Central memory CD4-positive, alpha-beta T cell (primary cell): Measurements from ENCODE around the gene ZNF48.
A peak's percentile ranks its signal among the peaks of the same experiment; 100 is the strongest.

Experiments used
- DNase-seq: peaks from one replicate; pipeline ENCODE4 v3.0.0; 2022

ZNF48 gene

DNA sequence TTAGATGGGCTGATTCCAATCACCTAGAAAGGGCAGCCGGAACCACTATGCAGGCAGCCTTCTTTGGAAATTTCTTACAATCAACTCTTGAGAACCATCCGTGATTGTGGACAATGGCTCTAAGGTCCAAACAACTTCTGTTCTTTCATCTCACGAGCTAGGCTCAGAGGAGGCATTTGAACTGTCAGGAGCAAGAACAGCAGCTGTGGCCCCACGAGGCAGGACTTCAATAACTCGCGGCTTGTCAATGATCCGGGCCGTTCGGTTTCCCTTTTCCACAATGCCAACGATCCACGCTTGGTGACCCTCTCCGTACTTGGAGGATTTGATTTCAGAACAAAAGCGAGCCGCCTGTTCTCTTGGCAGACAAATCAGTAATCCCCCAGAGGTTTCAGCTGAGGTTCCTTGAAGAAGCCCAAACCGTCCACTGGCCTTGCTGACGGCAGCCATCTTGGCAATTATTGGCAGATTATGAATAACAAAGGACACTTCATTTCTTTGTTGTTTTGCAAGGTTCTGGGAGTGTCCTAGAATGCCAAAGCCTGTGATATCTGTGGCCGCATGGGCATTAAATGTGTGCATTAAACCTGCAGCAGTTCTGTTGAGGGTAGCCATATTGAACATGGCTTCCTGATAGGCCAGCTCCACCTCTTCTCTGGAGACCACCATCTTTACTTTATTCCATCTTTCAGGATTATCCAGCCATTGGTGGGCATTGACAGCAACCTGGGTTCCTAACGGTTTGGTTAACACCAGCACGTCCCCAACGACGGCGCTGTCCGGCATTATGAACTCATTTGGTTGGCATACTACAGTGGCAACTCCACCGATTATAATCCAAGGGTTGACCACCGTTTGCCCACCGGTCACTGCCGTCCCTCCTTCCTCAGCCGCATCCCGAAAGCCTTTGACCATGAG is 49.3 kb downstream of the ZNF48 start:
- no peak for DNase-seq

DNA sequence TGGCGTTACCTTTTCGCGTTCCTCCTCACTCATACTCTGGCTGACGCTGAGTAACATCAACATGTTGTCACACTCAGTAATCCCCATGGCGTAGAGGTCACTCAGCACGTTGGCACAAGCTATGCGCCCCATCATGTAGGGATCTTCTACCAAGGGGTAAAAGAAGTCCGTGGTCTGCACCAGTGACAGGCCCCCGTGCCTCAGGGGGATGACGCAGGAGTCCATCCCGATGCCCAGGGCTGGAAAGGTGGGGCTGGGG is 49.9 kb downstream of the ZNF48 start:
- no peak for DNase-seq

DNA sequence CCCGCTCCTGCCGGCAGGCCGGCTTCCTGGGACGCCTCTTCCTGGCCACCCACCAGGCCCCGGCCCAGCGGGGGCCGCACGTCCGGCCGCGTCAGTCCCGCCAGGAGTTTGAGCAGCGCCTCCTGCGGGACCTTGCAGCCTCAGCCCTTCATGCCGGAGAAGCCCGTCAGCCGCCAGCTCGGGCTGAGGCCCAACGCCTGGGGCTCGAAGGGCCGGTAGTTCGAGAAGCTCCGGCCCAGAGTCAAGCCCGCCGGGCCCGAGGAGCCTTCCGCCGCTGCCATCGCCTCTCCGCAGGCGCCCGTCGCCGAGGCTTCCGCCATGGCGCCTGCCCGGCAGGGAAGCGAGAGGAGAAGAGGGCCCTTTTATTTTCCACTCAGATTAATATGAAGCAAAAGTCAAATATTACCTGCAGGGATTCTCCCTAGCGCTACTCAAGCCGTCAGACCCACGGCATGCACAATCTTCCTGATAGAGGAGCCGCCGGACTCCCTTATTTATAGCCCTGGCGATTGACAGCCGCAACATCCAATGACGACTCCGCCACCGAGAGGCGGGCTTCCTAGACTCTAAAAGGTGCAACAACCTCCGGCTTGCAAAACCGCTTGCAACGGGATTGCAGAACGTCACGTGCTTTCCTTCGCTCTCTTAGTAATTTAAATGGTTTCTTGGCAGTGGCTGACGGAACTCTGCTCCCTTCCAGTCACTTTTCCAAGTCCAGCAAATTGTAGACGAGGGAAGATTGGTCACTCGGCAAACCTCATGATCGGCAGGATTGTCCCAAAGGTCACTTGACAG is 50.4 kb downstream of the ZNF48 start, which contains the start of gene SEPHS2:
Gene SEPHS2 (minus strand): TSS at position 467 of the 795 bp plus-strand sequence. CDS start 147 bp downstream, at position 320.
- peak; percentile 93 for DNase-seq

DNA sequence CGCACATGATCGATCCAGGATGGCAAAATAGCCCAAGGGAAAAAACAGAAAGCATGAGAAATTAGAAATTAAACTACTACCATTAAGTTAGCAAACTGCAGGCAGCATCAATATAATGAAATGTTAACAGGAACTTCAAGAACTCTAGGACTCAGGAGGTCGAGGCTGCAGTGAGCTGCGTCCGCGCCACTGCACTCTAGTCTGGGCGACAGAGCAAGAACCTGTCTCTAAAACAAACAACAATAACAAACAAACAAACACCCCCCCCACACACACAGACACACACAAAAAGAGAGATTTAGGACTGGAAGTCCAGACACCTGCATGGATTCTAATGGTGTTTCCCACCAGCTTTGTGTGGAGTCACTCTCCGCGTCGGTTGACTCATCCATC is 51.0 kb downstream of the ZNF48 start:
- DNase-seq, result no peak

DNA sequence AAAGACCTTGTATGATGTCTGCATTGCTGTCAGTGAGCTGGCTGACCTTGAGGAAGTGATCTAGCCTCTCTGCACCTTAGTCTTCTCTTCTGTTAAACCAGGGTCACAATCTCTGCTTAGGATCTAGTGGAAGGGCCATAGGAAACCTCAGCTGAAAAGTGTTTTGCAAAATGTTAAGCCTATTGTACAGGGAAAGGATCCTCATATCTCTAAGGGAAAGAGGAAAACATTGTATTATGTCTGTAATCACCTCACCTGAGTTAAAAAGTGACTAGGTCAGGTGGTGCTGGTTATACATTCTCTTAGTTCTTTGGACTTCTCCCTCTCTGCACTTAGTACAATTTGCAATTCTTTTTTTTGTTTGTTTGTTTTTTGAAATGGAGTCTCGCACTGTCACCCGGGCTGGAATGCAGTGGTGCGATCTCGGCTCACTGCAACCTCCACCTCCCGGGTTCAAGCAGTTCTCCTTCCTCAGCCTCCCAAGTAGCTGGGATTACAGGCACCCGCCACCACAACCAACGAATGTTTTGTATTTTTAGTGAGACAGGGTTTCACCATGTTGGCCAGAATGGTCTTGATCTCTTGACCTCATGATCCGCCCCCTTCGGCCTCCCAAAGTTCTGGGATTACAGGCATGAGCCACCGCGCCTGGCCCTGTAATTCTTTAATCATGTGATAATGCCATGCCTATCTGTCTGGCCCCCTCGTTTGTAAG is 52.4 kb downstream of the ZNF48 start:
- no peak for DNase-seq

DNA sequence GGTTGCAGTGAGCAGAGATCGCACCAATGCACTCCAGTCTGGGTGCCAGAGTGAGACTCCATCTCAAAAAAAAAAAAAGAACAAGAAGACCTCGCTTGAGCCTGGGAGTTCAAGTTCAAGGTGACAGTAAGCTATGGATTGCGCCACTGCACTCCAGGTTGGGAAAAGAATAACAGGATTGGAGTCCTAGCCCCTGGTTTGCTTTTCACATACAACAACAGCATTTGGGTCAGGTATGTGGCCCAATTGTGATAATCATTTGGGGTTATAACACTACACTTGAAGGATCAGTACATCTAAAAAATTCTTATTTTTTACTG is 53.9 kb downstream of the ZNF48 start:
- DNase-seq, result no peak
